ENCODE data around the gene MAP3K2.

MAP3K2 gene

GRCh38 chr2:127387655-127388422 is at the start of gene MAP3K2:
Gene MAP3K2, minus strand, starts transcription at chr2:127387975. Its CDS starts 44,846 bp downstream, at chr2:127343129.
- no peak for FAIRE-seq

- FAIRE-seq, result no peak
Observed at GRCh38 chr2:127437056-127437455, 49.3 kb upstream of the MAP3K2 start.

DNA sequence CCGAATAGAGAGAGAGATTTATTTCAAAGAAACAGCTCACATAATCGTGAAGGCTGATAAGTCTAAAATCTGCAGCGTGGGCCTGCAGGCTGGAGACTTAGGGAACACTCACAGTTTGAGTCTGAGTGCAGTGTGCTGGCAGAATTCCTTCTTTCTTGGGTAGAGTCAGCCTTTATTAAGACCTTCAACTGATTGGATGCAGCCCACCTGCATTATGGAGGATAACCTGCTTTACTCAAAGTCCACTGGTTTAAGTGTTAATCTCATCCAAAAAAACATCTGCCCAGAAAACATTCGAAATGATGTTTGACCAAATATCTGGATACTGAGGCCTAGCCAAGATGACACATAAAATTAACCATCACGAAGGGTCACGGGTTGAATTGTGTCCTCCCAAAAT is 46.7 kb upstream of the MAP3K2 start:
- FAIRE-seq, result no peak

- no peak for FAIRE-seq
Observed at GRCh38 chr2:127431408-127432023, 43.7 kb upstream of the MAP3K2 start.

- no peak for FAIRE-seq
Observed at GRCh38 chr2:127429844-127430425, 42.2 kb upstream of the MAP3K2 start.

DNA sequence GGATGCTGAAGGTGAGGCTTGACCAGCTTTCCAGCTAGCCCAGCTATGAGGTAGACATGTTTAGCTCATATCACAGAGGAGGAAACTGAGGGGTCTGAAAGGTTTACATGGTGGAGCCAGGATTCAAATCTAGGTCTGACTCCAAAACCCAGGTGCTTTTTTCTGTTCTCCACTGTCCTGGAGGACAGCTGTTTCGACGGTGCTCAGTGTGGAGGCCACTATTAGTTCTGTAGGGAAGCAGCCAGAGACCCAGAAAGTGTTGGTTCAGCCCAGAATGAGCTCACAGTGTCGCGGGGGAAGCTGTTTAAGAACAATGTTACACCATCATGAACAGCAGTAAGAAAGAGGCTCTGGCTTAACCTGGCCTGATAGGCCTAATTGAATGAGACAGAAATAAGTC is 41.5 kb upstream of the MAP3K2 start:
- FAIRE-seq, result no peak

GRCh38 chr2:127428815-127429109 is 41.0 kb upstream of the MAP3K2 start:
- no peak for FAIRE-seq

DNA sequence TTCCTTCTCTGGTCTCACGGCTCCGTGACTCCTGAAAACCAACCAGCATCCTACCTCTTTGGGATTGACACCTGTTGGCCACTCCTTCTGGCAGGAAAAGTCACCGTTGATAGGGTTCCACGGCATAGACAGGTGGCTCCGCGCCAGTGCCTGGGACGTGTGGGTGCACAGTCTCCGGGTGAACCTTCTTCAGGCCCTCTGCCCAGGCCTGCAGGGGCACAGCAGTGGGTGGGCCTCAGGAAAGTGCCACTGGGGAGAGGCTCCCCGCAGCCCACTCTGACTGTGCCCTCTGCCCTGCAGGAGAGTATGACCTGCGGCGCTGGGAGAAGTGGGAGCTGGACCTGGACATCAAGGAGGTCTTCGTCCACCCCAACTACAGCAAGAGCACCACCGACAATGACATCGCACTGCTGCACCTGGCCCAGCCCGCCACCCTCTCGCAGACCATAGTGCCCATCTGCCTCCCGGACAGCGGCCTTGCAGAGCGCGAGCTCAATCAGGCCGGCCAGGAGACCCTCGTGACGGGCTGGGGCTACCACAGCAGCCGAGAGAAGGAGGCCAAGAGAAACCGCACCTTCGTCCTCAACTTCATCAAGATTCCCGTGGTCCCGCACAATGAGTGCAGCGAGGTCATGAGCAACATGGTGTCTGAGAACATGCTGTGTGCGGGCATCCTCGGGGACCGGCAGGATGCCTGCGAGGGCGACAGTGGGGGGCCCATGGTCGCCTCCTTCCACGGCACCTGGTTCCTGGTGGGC is 40.5 kb upstream of the MAP3K2 start:
- no peak for FAIRE-seq

- no peak for FAIRE-seq
Observed at GRCh38 chr2:127427376-127428056, 39.7 kb upstream of the MAP3K2 start.

GRCh38 chr2:127426501-127427354 is 39.0 kb upstream of the MAP3K2 start:
- no peak for FAIRE-seq

DNA sequence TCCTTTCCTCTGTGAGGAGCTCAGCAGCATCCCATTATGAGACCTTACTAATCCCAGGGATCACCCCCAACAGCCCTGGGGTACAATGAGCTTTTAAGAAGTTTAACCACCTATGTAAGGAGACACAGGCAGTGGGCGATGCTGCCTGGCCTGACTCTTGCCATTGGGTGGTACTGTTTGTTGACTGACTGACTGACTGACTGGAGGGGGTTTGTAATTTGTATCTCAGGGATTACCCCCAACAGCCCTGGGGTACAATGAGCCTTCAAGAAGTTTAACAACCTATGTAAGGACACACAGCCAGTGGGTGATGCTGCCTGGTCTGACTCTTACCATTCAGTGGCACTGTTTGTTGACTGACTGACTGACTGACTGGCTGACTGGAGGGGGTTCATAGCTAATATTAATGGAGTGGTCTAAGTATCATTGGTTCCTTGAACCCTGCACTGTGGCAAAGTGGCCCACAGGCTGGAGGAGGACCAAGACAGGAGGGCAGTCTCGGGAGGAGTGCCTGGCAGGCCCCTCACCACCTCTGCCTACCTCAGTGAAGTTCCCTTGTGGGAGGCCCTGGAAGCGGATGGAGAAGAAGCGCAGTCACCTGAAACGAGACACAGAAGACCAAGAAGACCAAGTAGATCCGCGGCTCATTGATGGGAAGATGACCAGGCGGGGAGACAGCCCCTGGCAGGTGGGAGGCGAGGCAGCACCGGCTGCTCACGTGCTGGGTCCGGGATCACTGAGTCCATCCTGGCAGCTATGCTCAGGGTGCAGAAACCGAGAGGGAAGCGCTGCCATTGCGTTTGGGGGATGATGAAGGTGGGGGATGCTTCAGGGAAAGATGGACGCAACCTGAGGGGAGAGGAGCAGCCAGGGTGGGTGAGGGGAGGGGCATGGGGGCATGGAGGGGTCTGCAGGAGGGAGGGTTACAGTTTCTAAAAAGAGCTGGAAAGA is 38.0 kb upstream of the MAP3K2 start:
- FAIRE-seq, result no peak

DNA sequence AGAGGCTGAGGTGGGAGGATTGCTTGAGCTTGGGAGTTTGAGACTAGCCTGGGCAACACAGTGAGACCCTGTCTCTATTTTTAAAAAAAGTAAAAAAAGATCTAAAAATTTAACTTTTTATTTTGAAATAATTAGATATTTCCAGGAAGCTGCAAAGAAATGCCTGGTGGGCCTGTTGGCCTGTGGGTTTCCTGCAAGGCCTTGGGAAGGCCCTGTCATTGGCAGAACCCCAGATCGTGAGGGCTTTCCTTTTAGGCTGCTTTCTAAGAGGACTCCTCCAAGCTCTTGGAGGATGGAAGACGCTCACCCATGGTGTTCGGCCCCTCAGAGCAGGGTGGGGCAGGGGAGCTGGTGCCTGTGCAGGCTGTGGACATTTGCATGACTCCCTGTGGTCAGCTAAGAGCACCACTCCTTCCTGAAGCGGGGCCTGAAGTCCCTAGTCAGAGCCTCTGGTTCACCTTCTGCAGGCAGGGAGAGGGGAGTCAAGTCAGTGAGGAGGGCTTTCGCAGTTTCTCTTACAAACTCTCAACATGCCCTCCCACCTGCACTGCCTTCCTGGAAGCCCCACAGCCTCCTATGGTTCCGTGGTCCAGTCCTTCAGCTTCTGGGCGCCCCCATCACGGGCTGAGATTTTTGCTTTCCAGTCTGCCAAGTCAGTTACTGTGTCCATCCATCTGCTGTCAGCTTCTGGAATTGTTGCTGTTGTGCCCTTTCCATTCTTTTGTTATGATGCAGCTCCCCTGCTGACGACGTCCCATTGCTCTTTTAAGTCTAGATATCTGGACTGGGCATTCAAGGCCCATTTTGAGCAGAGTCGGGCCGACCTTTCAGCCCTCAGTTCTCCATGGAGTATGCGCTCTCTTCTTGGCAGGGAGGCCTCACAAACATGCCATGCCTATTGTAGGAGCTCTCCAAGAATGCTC is 37.1 kb upstream of the MAP3K2 start:
- FAIRE-seq, result no peak

DNA sequence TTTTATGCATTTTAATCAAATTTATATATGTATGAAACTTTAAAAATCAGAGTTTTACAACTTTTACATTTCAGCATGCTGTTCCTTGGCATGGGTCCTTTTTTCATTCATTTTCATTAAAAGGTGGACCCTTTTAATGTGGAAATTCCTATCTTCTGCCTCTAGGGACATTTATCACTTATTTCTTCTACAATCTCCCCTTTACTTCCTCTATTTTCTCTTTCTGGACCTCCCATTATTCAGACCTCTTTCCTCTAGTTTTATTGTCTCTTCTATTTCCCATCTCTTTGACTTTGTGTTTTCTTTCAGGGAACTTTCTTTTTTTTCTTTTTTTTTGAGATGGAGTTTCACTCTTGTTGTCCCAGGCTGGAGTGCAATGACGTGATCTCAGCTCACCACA is 36.1 kb upstream of the MAP3K2 start:
- no peak for FAIRE-seq

- no peak for FAIRE-seq
Observed at GRCh38 chr2:127423478-127423843, 35.7 kb upstream of the MAP3K2 start.

DNA sequence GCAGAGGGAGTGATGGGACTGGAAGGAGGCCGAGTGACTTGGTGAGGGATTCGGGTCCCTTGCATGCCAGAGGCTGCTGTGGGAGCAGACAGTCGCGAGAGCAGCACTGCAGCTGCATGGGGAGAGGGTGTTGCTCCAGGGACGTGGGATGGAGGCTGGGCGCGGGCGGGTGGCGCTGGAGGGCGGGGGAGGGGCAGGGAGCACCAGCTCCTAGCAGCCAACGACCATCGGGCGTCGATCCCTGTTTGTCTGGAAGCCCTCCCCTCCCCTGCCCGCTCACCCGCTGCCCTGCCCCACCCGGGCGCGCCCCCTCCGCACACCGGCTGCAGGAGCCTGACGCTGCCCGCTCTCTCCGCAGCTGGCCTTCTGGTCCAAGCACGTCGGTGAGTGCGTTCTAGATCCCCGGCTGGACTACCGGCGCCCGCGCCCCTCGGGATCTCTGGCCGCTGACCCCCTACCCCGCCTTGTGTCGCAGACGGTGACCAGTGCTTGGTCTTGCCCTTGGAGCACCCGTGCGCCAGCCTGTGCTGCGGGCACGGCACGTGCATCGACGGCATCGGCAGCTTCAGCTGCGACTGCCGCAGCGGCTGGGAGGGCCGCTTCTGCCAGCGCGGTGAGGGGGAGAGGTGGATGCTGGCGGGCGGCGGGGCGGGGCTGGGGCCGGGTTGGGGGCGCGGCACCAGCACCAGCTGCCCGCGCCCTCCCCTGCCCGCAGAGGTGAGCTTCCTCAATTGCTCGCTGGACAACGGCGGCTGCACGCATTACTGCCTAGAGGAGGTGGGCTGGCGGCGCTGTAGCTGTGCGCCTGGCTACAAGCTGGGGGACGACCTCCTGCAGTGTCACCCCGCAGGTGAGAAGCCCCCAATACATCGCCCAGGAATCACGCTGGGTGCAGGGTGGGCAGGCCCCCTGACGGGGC is 35.0 kb upstream of the MAP3K2 start:
- no peak for FAIRE-seq

DNA sequence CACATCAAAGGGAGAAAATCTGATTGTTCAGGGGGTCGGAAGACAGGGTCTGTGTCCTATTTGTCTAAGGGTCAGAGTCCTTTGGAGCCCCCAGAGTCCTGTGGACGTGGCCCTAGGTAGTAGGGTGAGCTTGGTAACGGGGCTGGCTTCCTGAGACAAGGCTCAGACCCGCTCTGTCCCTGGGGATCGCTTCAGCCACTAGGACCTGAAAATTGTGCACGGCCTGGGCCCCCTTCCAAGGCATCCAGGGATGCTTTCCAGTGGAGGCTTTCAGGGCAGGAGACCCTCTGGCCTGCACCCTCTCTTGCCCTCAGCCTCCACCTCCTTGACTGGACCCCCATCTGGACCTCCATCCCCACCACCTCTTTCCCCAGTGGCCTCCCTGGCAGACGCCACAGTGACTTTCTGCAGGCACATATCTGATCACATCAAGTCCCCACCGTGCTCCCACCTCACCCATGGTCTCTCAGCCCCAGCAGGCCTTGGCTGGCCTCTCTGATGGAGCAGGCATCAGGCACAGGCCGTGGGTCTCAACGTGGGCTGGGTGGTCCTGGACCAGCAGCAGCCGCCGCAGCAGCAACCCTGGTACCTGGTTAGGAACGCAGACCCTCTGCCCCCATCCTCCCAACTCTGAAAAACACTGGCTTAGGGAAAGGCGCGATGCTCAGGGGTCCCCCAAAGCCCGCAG is 34.2 kb upstream of the MAP3K2 start:
- FAIRE-seq, result no peak

- no peak for FAIRE-seq
Observed at GRCh38 chr2:127421116-127421800, 33.5 kb upstream of the MAP3K2 start.
